DND-41 (cell line): ENCODE data around the gene BMPER.

ENCODE experiments used
- CTCF ChIP-seq: IDR thresholded peaks from 2 replicates; pipeline ENCODE4 v1.5.1; 2012; ENCODE audit warnings: borderline replicate concordance, low read length, moderate library complexity, mild to moderate bottlenecking; ENCODE audit not compliant: poor library complexity, severe bottlenecking; ENCODE audit errors: extremely low read depth
- EZH2 ChIP-seq: IDR thresholded peaks from 3 replicates; pipeline ENCODE4 v1.6.1; 2012; ENCODE audit warnings: borderline replicate concordance, low read depth, mild to moderate bottlenecking, moderate library complexity, low read length, inconsistent platforms; ENCODE audit not compliant: severe bottlenecking

- no peak for TF ChIP-seq CTCF
- no peak for TF ChIP-seq EZH2
These were observed 504 bp upstream of the BMPER start for GRCh38 chr7:33904681-33905388.
